ENCODE data around the gene GYG2. TPM values are rescaled to one million over a fixed set of nuclear protein-coding genes. Genes with fewer than 3 reads are reported as not detected.

The GYG2 gene
- total RNA-seq, 4 donors from 2014 or later: 4.6 to 18.1 (median 8.6) TPM

DNA sequence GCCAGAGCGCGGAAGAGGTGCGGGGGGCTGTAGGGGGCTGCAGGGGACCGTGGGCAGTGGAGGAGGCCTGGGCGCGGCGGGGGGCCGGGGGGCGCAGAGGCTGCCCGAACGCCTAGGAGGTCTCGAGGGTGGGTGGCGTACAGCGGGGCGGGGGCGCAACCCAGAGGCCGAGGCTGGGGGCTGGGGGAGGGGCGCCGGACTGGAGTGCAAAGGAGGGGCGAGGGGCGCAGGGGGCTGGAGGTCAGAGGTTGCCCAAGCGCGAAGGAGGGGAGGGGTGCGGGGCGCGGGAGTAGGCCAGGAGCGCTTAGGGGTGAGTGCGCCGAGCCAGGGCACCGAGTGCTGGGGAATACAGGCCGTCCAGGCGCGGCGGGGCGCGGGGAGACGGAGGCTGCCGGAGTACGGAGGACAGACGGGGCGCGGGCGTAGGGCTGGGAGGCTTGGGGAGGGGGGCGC, 255 bp downstream of the GYG2 start:
- Histone ChIP-seq H3K4me3 (peak overlapping the region; percentile 49 to 61 (median 51)), H3K9me3 (no peaks in the 10 kb centered on the region), H3K36me3 (no peaks in the 10 kb centered on the region), H3K27ac (replicated peaks in 1 of 4) (no peak overlapping the region), H3K4me1 (peaks cover 0 to 18% (median 14%) of the 10 kb centered on the region in 4 donors), H3K27me3 (peaks cover 0 to 27% (median 6%) of the 10 kb centered on the region in 4 donors)
- intact Hi-C loops (cut with DNase I): no loop called here
- 0% methylated on average over 10 of the region's 44 CpGs for WGBS
- TF ChIP-seq POLR2A (IDR thresholded peaks at IDR 0.05; ENCODE audit: low read depth) (no peak), POLR2AphosphoS5 (IDR thresholded peaks at IDR 0.05) (no peak), EP300 (IDR thresholded peaks at IDR 0.05) (no peak)
- TF ChIP-seq, protein P1, sequence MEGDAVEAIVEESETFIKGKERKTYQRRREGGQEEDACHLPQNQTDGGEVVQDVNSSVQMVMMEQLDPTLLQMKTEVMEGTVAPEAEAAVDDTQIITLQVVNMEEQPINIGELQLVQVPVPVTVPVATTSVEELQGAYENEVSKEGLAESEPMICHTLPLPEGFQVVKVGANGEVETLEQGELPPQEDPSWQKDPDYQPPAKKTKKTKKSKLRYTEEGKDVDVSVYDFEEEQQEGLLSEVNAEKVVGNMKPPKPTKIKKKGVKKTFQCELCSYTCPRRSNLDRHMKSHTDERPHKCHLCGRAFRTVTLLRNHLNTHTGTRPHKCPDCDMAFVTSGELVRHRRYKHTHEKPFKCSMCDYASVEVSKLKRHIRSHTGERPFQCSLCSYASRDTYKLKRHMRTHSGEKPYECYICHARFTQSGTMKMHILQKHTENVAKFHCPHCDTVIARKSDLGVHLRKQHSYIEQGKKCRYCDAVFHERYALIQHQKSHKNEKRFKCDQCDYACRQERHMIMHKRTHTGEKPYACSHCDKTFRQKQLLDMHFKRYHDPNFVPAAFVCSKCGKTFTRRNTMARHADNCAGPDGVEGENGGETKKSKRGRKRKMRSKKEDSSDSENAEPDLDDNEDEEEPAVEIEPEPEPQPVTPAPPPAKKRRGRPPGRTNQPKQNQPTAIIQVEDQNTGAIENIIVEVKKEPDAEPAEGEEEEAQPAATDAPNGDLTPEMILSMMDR (IDR thresholded peaks at IDR 0.05): no peak
- no peak for DNase-seq (ENCODE audit: extremely low spot score)

DNA sequence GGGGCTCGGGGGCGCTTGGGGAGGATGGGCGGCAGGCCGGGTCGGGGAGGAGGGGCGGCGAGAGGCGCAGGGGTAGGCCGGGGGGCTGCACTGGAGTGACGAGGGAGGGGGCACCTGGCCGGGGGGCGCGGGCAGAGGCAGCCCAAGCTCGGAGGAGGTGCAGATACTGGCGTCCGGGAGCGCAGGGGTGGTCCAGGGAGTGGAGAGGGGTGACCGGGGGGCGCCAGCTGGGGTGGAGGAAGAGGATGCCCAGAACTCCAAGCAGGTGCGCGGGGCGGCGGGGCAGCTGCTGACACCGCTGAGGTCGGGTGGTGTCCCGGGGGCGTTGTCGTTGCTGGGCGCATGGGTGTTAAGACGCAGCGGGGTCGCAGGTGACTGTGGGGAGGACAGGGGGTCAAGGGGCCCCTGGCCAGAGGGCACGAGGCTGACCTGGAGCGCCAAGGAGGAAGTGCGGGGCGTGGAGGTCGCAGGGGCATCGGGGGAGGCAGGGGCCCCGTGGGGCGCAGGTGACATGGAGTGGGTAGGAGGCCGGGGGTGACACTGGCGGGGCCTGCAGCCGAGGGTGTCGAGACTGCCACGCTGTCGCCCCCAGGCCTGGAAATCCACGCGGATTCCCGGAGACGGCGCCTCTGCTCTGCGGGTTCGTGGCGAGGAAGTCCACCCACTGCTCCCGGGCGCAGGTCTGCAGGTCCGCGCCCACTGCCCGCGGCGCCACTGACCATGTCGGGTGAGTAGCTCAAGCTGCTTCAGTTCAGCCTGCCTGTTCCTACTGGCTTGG, 928 bp downstream of the GYG2 start:
- Histone ChIP-seq H3K4me3 (peak overlapping the region; percentile 49 to 61 (median 51)), H3K27ac (replicated peaks in 1 of 4) (no peak overlapping the region), H3K4me1 (peaks cover 0 to 18% (median 14%) of the 10 kb centered on the region in 4 donors), H3K36me3 (no peaks in the 10 kb centered on the region), H3K27me3 (peaks cover 0 to 27% (median 6%) of the 10 kb centered on the region in 4 donors), H3K9me3 (no peaks in the 10 kb centered on the region)
- 18% methylated on average over 38 of the region's 62 CpGs for WGBS
- intact Hi-C loops (cut with DNase I): no loop called here
- DNase-seq (ENCODE audit: extremely low spot score): no peak
- no peak for TF ChIP-seq POLR2A (IDR thresholded peaks at IDR 0.05; ENCODE audit: low read depth)
- TF ChIP-seq, protein P1 (IDR thresholded peaks at IDR 0.05): no peak

DNA sequence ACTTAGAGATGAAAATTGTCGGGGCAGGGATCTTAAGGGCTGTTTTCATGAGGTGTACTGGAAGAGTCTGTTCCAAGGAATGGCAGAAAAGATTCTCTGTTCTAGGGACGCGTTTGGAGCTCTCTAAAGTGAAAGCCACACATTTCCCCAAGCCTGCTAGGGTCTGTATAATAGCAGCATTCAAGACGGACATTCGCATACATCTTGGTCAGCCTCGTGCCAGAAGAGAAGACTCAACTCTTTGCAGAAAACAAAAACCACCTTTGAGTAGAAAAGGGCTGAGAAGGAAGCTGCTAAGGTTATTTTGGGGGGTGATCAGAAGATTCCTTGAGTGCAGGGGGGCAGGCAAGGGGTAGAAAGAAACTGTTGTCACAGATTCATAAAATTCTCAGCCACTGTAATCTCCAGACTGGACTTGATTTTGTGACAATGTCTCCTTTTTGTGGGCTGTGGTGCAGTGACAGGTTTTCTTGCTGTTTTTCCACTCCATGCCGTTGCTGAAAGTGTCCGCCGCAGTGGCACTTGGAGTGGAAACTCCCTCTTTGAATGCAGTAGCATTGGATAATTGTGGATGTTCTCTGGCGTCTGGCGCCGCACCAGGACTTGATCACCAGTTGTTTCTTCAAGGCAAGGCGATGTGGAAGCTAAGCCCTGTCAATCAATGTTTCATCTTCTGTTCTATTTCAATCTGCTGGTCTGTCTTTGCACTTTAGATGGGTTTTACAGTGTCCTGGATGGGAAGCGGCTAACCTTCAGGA, 2.9 kb downstream of the GYG2 start:
- H3K9me3 ChIP-seq: no peaks in the 10 kb centered on the region
- no peak overlapping the region for H3K27ac ChIP-seq (replicated peaks in 1 of 4)
- H3K27me3 ChIP-seq: peaks cover 0 to 27% (median 6%) of the 10 kb centered on the region in 4 donors
- intact Hi-C loops (cut with DNase I): no loop called here
- no peaks in the 10 kb centered on the region for H3K36me3 ChIP-seq
- 85% methylated on average over 14 of the region's 14 CpGs for WGBS
- H3K4me1 ChIP-seq: peaks cover 0 to 18% (median 14%) of the 10 kb centered on the region in 4 donors
- no peak overlapping the region for H3K4me3 ChIP-seq
- TF ChIP-seq EP300 (IDR thresholded peaks at IDR 0.05) (no peak), POLR2A (IDR thresholded peaks at IDR 0.05; ENCODE audit: low read depth) (no peak), POLR2AphosphoS5 (IDR thresholded peaks at IDR 0.05) (no peak)
- TF ChIP-seq, protein P1 (IDR thresholded peaks at IDR 0.05): no peak
- no peak for DNase-seq (ENCODE audit: extremely low spot score)

DNA sequence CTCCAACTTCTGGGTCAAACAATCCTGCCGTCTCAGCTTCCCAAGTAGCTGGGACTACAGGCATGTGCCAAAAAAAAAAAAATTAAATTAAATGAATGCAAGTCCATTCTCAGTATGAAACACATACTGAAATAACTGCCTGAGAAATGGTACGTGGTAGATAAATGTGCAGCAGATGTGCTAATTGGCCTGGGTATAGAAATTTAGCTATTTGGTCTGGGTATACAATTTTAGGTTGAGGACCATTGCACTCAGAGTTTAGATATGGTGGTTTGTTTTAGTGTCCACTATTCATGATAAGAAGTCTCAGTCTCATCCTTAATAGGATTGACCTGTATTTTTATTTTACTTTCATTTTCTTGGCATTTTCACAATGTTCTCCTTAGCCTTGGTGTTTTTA, 9.2 kb downstream of the GYG2 start:
- no peak overlapping the region for H3K4me3 ChIP-seq
- H3K36me3 ChIP-seq: no peaks in the 10 kb centered on the region
- H3K27ac ChIP-seq (replicated peaks in 1 of 4): no peak overlapping the region
- WGBS: 93% methylated on average over 2 of the region's 2 CpGs
- no peak for DNase-seq (ENCODE audit: extremely low spot score)
- peaks cover 0 to 6% (median 0%) of the 10 kb centered on the region in 4 donors for H3K9me3 ChIP-seq
- intact Hi-C loops (cut with DNase I): no loop called here
- TF ChIP-seq EP300 (IDR thresholded peaks at IDR 0.05) (no peak), POLR2A (IDR thresholded peaks at IDR 0.05; ENCODE audit: low read depth) (no peak), POLR2AphosphoS5 (IDR thresholded peaks at IDR 0.05) (no peak)
- TF ChIP-seq, protein P1 (IDR thresholded peaks at IDR 0.05): no peak
- H3K27me3 ChIP-seq: no peaks in the 10 kb centered on the region
- H3K4me1 ChIP-seq: no peaks in the 10 kb centered on the region

Measured in esophagus muscularis mucosa (tissue), 4 donors.